Naive B cell (primary cell): Measurements from ENCODE around the gene AP2B1. TPM values are rescaled to one million over a fixed set of nuclear protein-coding genes. Genes with fewer than 3 reads are reported as not detected.

ENCODE experiments used
- ATAC-seq, 2 donors: fragments of 150-1000 bp; cut with Tn5 transposase; 2 replicates each; pipeline ENCODE4 v1.10.0; 2021; ENCODE audit warnings: low read depth in 2 of 2, mild to moderate bottlenecking in 2 of 2, moderate library complexity in 2 of 2
- DNase-seq: peaks from one replicate; pipeline ENCODE4 v3.0.0; 2022
- H3K27ac Mint-ChIP-seq, 6 donors: one replicate each; pipeline ENCODE4 v1.8.0; 2020 to 2022; ENCODE audit warnings: mild to moderate bottlenecking in 6 of 6, mixed read lengths in 6 of 6, moderate library complexity in 5 of 6, inconsistent platforms in 2 of 6
- H3K27me3 Mint-ChIP-seq, 3 donors: one replicate each; pipeline ENCODE4 v1.8.0; 2021 to 2022; ENCODE audit warnings: mixed read lengths in 3 of 3, mild to moderate bottlenecking in 1 of 3
- H3K36me3 Mint-ChIP-seq, 2 donors: one replicate each; pipeline ENCODE4 v1.8.0; 2020 to 2022; ENCODE audit warnings: mixed read lengths in 2 of 2, inconsistent platforms in 1 of 2, mild to moderate bottlenecking in 1 of 2
- H3K4me1 Mint-ChIP-seq, 3 donors: one replicate each; pipeline ENCODE4 v1.8.0; 2020 to 2022; ENCODE audit warnings: mixed read lengths in 3 of 3, inconsistent platforms in 1 of 3, mild to moderate bottlenecking in 1 of 3, moderate library complexity in 1 of 3
- H3K4me3 Mint-ChIP-seq, 8 donors: one replicate each; pipeline ENCODE4 v1.8.0; 2020 to 2022; ENCODE audit warnings: mild to moderate bottlenecking in 8 of 8, mixed read lengths in 8 of 8, moderate library complexity in 8 of 8, inconsistent platforms in 2 of 8
- H3K9me3 Mint-ChIP-seq, 7 donors: one replicate each; pipeline ENCODE4 v1.8.0; 2020 to 2022; ENCODE audit warnings: mixed read lengths in 7 of 7, mild to moderate bottlenecking in 5 of 7, inconsistent platforms in 2 of 7, moderate library complexity in 1 of 7
- polyA plus RNA-seq, 6 donors: library from polyadenylated mRNA; unstranded; fragments of 300-500 nt; fragmentation: Illumina TruSeq; gene quantifications; one replicate each; pipeline ENCODE4 v1.2.3, GENCODE V29; 2021; ENCODE audit warnings: low read depth in 6 of 6

The AP2B1 gene
- polyA plus RNA-seq, 6 donors from 2014 or later = 34.1 to 52.1 (median 40.8) TPM

DNA sequence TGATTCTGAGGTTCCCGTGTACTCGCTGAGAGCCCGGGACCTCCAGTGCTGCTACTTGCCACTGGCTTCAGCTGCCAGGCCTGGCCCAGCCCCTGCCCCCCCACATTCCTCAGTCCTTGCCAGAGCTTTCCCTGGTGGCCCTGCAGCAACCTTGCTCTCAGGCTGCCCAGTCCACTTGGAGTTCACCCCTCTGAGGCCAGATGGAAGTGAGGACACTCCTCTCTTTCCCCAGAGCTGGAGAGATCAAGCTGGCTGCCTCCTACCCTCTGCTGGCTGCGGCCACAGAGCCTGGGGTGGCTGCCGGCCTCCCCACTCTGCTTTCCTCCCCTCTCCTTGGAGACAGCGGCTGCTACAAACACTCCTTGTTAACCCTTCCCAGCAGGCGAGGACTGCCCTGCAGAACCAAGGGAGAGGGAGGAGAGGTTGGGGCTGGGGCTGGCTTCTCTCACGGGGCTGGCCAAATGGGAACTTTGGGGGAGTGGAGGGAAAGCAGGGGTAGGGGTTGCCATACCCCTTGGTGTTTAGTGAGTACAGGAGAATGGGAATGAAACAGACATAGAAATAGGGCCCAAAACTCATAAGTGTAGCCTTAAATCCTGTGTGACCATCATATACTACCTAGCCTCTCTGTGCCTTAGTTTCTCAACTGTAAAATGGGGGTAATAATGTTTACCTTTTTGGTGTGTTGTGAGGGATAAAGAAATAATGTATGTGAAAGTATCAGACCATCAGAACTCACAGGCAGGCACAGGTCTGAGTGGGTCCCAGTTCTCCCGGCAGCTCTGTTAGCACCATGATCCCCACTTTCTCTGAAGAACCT lies 166.0 kb downstream of the AP2B1 start, which contains the start of gene GAS2L2:
GAS2L2 (minus strand) TSS at position 295 of the 820 bp plus-strand sequence. CDS start 389 bp downstream, outside the sequence.
- ATAC-seq (no peak), DNase-seq (no peak)
- Mint-ChIP-seq H3K36me3 (no peaks in the 10 kb centered on the region), H3K4me1 (peaks cover 8 to 16% (median 12%) of the 10 kb centered on the region in 3 donors), H3K27me3 (peaks cover 27 to 56% (median 53%) of the 10 kb centered on the region in 3 donors), H3K27ac (peak within 1 kb of the TSS in 1 of 6 donors; percentile 69), H3K9me3 (peaks cover 0 to 2% (median 0%) of the 10 kb centered on the region in 7 donors), H3K4me3 (no peak within 1 kb of the TSS)

DNA sequence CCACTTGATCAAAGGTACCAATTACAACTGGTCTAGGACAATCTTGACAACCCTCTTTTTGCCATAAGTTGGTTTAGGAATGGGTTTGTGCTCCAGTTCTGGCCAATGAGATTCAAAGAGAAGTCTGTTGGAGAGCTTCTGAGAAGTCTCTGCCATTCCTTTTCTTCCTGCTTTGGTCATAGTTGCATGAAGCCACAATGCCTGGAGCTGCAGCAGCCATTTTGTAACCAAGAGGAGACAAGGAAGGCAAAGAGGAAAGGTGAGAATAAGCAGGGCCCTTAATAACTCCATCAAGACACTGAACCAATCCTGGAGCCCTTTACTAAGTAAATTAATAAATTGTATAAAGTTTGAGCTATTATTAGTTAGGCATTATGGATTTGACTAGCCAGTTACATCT lies 170.1 kb downstream of the AP2B1 start:
- ATAC-seq (no peak), DNase-seq (no peak)
- H3K4me3 Mint-ChIP-seq = no peak overlapping the region
- H3K9me3 Mint-ChIP-seq = peaks cover 0 to 2% (median 0%) of the 10 kb centered on the region in 7 donors
- peaks cover 4% of the 10 kb centered on the region in 3 donors for H3K4me1 Mint-ChIP-seq
- H3K27ac Mint-ChIP-seq = no peak overlapping the region
- no peaks in the 10 kb centered on the region for H3K36me3 Mint-ChIP-seq
- H3K27me3 Mint-ChIP-seq = peaks cover under 1 to 16% (median 12%) of the 10 kb centered on the region in 3 donors

DNA sequence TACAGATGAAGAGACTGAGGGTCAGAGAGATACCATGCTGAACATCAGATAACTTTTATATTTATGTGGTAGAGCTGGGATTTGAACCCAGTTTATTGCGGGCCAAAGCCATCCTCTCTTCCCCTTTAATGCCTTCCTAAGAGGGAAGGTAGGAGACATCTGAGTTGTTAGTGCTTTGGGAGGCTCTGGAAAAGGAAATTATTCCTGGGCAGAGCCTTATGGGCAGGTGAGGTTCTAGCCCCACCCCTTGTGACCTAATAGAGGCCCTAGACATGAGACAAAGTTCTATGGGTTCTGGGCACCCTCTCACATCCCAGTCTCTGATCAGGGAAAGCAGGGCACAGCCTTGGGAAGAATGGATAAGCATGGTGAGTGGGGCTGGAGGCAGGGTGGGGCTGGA lies 173.5 kb downstream of the AP2B1 start, which contains the start of gene C17orf50:
C17orf50 (plus strand) TSS at position 301 of the 400 bp plus-strand sequence; CDS start at position 356, 55 bp downstream.
- no peaks in the 10 kb centered on the region for H3K27me3 Mint-ChIP-seq
- no peaks in the 10 kb centered on the region for H3K36me3 Mint-ChIP-seq
- peak within 1 kb of the TSS in 1 of 8 donors; percentile 25 for H3K4me3 Mint-ChIP-seq
- peaks cover 0 to 2% (median 0%) of the 10 kb centered on the region in 7 donors for H3K9me3 Mint-ChIP-seq
- DNase-seq (no peak), ATAC-seq (no peak)
- H3K27ac Mint-ChIP-seq = no peak within 1 kb of the TSS
- peaks cover 11 to 13% (median 13%) of the 10 kb centered on the region in 3 donors for H3K4me1 Mint-ChIP-seq

DNA sequence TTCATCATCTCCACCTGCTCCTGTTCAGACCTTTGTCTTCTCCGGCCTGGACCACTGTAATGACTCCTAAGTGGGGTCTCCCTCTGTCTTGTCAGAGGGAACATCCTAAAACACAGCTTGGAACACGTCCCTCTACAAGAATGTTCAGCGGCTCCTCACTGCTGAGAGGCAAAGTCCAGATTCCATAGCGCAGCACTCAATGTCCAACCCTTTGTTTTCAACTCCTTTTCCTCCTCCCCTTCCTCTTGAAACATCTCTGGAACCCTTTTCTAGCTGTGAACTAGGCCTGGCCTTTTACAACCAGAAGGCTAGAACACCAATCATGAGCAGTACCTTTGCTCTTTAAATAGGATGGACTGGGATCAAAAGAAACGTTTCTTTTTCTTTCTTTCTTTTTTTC lies 174.5 kb downstream of the AP2B1 start:
- no peak for ATAC-seq
- H3K4me3 Mint-ChIP-seq = no peak overlapping the region

DNA sequence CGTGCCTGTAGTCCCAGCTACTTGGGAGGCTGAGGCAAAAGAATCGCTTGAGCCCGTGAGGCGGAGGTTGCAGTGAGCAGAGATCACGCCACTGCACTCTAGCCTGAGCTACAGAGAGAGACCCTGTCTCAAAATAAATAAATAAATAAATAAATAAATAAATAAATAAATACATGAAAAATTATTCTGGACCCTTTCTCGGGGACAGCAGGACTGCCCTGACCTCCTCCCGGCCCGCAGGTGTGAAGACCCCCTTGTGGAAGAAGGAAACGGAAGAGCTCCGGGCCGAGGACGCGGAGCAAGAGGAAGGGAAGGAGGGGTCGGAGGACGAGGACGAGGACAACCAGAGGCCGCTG lies 176.6 kb downstream of the AP2B1 start:
- peaks cover 0 to 8% (median 7%) of the 10 kb centered on the region in 3 donors for H3K27me3 Mint-ChIP-seq
- H3K27ac Mint-ChIP-seq = peak overlapping the region in 2 of 6 donors; percentile 4 to 65
- H3K36me3 Mint-ChIP-seq = no peaks in the 10 kb centered on the region
- no peaks in the 10 kb centered on the region for H3K9me3 Mint-ChIP-seq
- DNase-seq = no peak
- peak overlapping the region; percentile 83 to 98 (median 95) for H3K4me3 Mint-ChIP-seq
- ATAC-seq = no peak
- peaks cover 9 to 14% (median 9%) of the 10 kb centered on the region in 3 donors for H3K4me1 Mint-ChIP-seq

More for the DNA sequence above, 174.5 kb downstream of the AP2B1 start:
- no peaks in the 10 kb centered on the region for H3K27me3 Mint-ChIP-seq
- no peak overlapping the region for H3K27ac Mint-ChIP-seq
- peaks cover 0 to 2% (median 0%) of the 10 kb centered on the region in 7 donors for H3K9me3 Mint-ChIP-seq
- no peaks in the 10 kb centered on the region for H3K36me3 Mint-ChIP-seq
- peaks cover 9 to 11% (median 9%) of the 10 kb centered on the region in 3 donors for H3K4me1 Mint-ChIP-seq
- no peak for DNase-seq

DNA sequence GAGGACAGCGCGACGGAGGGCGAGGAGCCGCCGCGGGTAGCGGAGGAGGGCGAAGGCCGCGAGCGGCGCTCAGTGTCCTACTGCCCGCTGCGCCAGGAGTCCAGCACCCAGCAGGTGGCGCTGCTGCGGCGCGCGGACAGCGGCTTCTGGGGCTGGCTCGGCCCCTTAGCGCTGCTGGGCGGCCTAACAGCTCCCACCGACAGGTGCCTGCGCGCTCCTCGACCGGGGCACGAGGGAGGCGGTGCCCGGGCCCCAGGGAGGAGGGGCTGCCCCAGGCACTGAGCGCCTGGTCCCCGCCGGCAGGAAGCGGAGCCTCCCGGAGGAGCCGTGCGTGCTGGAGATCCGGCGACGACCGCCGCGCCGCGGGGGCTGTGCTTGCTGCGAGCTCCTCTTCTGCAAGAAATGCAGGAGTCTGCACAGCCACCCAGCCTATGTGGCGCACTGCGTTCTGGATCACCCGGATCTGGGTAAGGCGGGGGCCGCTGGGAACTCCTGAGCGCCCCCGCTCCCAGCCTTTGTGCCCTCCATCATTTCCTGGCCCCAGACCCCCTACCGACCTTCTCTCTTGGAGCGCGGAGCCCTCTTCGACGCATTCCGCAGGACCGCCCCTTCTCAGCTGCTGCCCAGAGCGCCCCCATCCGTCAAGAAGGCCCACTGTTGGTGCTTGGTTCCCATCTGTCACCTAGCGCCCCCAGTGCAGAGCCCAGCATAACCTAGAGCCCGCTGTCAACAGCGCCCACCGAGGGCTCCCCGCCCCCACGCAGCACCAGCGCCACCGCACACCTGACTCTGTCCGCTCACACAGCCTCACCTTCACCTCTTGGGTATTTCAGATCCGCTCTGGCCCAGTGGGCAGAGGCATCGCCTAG lies 177.2 kb downstream of the AP2B1 start:
- Mint-ChIP-seq H3K27me3 (peaks cover 0 to 11% (median 7%) of the 10 kb centered on the region in 3 donors), H3K4me3 (peak overlapping the region; percentile 83 to 98 (median 95)), H3K9me3 (no peaks in the 10 kb centered on the region), H3K27ac (peak overlapping the region; percentile 57 to 94 (median 92)), H3K4me1 (peaks cover 9 to 14% (median 9%) of the 10 kb centered on the region in 3 donors), H3K36me3 (no peaks in the 10 kb centered on the region)
- peak; percentile 88 for DNase-seq
- peak; percentile 83 to 86 for ATAC-seq

DNA sequence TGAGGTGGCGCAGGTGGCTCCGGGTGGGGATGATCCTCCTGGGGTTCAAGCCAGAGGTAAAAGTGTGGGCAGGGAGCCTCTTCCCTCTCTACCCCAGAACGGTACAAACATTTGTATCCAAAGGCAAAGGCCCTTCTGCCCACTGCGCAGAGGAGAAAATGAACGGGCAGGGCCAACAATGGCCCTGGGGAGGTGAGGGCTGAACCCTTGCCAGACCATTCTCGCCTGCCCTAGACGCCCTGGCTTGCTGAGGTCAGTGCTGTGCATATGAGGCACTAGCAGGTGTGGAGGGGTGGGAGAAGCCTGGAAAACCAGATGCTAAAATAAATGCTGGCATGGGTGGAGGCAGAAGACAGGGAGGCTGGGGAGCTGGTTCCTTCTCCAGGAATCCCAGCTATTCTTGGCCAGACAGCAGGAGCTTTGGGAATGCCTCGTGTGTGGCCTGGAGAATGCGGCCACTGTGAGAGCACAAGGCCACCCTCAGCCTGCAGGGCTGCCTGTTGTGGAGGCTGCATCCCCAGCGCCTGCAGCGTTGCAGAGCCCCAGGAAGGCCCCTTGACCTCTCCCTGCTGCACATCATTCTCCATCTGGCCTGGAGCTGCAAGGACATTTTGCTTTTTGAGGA lies 178.1 kb downstream of the AP2B1 start:
- H3K9me3 Mint-ChIP-seq = no peaks in the 10 kb centered on the region
- H3K27me3 Mint-ChIP-seq = peaks cover 0 to 13% (median 7%) of the 10 kb centered on the region in 3 donors
- H3K27ac Mint-ChIP-seq = peak overlapping the region in 3 of 6 donors; percentile 29 to 92 (median 57)
- DNase-seq (no peak), ATAC-seq (no peak)
- peak overlapping the region; percentile 83 to 98 (median 95) for H3K4me3 Mint-ChIP-seq
- peaks cover 9 to 14% (median 9%) of the 10 kb centered on the region in 3 donors for H3K4me1 Mint-ChIP-seq
- no peaks in the 10 kb centered on the region for H3K36me3 Mint-ChIP-seq

DNA sequence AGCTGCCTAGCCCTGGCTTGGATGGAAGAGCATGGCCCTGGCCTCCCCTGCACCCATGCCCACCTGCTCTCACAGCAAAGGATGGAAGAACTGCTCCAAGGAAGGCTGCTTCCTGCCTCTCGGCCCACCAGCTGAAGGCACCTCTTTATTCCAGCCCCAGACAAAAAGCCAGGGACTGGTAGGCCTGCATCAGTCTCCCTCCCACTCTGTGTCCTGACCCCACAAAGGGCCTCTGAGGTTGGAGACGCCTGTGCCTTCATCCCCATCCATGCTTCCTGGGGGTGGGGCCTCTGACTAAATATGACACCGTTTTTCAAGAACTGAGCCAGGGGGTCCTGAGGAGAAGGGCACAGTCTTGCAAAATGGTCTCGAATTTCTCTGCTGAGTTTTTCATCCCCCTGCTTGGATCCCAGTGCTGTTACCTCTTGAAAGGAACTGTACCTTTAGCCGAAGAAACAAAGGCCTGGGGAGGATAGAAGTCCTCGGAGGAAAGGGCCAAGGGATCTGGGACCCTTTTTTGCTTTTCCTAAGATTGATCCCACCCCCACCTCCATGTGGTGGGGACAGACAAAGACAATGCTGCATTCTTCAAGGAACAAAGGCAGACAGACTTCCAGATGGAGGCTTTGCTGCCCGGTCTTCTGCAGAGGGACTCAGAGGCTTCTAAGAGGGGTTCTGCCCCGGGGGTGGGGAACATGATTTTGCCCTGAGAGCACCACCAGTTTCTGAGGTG lies 178.8 kb downstream of the AP2B1 start:
- Mint-ChIP-seq H3K4me1 (peaks cover 9 to 14% (median 9%) of the 10 kb centered on the region in 3 donors), H3K27me3 (peaks cover 5 to 13% (median 7%) of the 10 kb centered on the region in 3 donors), H3K4me3 (peak overlapping the region in 2 of 8 donors; percentile 69 to 83), H3K9me3 (no peaks in the 10 kb centered on the region), H3K27ac (peak overlapping the region in 1 of 6 donors; percentile 42), H3K36me3 (no peaks in the 10 kb centered on the region)
- ATAC-seq = no peak
- no peak for DNase-seq

DNA sequence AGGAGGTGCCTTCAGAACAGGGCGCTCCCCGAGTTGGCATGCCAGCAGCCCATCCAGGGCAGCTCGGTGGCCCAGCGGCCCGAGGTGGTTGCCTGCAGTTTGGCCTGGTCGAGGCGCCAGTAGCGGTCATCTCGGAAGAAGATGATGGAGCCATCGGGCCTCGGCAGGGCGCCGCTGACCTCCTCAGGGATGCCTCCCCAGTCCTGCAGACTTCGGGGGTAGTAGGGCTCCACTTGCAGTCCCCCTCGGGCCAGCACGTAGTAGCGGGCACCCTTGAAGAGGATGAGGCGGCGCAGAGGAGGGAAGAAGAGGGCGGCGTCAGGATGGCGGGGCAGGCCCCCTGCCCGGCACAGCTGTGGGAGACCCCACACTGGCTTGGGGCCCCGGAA lies 179.4 kb downstream of the AP2B1 start:
- ATAC-seq (no peak), DNase-seq (no peak)
- H3K4me3 Mint-ChIP-seq = peak overlapping the region in 1 of 8 donors; percentile 67
- peaks cover 9 to 14% (median 9%) of the 10 kb centered on the region in 3 donors for H3K4me1 Mint-ChIP-seq
- H3K9me3 Mint-ChIP-seq = no peaks in the 10 kb centered on the region
- H3K36me3 Mint-ChIP-seq = no peaks in the 10 kb centered on the region
- peaks cover 5 to 13% (median 7%) of the 10 kb centered on the region in 3 donors for H3K27me3 Mint-ChIP-seq
- no peak overlapping the region for H3K27ac Mint-ChIP-seq

DNA sequence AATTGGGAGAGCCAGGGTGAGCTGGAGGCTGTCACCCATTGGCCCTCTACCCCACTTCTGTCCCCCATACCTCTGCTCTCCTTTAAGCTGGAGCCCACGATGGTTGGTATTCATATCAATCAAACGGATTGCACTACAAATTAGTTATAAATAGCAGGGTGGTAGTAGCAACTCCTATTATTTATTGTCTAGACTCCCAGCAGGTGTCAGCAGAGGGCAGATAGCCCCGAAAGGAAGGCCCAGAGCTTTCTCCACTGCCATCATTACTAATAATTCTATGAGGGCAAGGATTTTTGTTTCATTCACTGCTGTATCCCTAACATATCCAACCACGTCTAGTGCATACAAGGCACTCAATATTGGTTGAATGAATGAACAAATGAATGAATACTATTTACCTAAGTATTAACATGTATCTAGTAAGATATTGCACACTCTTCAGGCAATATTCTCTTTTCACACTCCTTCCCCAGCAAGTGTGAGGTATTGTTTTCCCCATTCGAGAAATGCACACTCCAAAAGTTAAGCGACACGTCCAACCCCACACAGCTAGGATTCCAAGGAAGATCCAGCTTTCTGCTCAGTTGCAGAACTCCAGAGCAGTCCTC lies 179.9 kb downstream of the AP2B1 start:
- Mint-ChIP-seq H3K36me3 (no peaks in the 10 kb centered on the region), H3K27me3 (peaks cover 5 to 13% (median 10%) of the 10 kb centered on the region in 3 donors), H3K27ac (no peak overlapping the region), H3K4me3 (peak overlapping the region in 1 of 8 donors; percentile 67), H3K9me3 (no peaks in the 10 kb centered on the region), H3K4me1 (peaks cover 9 to 14% (median 9%) of the 10 kb centered on the region in 3 donors)
- no peak for ATAC-seq
- DNase-seq = no peak

DNA sequence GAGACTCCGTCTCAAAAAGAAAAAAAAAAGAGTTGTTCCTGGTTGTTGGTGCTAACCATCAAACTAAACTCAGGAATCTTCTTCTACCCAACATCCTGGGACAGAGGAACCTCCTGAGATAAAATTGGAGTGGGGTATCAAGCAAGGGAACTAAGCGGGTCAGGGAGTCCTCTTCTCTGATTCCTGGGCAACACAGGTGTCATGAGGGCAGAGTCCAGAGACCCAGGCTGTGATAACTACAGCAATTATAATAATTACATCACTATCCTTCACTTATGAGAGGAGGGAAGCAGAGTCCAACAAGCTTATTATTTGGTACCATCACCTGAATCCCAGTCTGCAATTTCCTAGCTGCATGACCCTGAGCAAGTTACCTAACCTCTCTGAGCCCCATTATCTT lies 181.7 kb downstream of the AP2B1 start:
- DNase-seq (no peak), ATAC-seq (no peak)
- H3K4me3 Mint-ChIP-seq = no peak overlapping the region
- no peak overlapping the region for H3K27ac Mint-ChIP-seq
- no peaks in the 10 kb centered on the region for H3K9me3 Mint-ChIP-seq
- H3K36me3 Mint-ChIP-seq = no peaks in the 10 kb centered on the region
- H3K4me1 Mint-ChIP-seq = peaks cover 9 to 13% (median 9%) of the 10 kb centered on the region in 3 donors
- peaks cover 12 to 23% (median 17%) of the 10 kb centered on the region in 3 donors for H3K27me3 Mint-ChIP-seq
